ENCODE measurements around the gene PLEKHG2. TPM values are rescaled to one million over a fixed set of nuclear protein-coding genes. Genes with fewer than 3 reads are reported as not detected.

The PLEKHG2 gene
- total and polyA plus RNA-seq, 2 experiments from 2014 or later: 25.3 to 34.0 TPM

GRCh38 chr19:39411832-39412099 lies 703 bp upstream of the PLEKHG2 start:
- DNase-seq (ENCODE audit: low spot score): peak; percentile 95
- Histone ChIP-seq H3K4me1 (ENCODE audit: insufficient read depth) (peaks cover 18% of the 10 kb centered on the region), H3K9me3 (ENCODE audit: low read depth) (no peaks in the 10 kb centered on the region), H3K4me2 (peak overlapping the region; percentile 85), H3K9me2 (replicated peaks; ENCODE audit: insufficient read depth) (no peaks in the 10 kb centered on the region), H3K79me2 (peaks cover 61% of the 10 kb centered on the region), H3K27ac (peak overlapping the region; percentile 100), H2AFZ (no peak overlapping the region), H3K36me3 (replicated peaks; ENCODE audit: insufficient read depth, low read depth) (no peaks in the 10 kb centered on the region), H3K4me3 (no peak overlapping the region), H4K20me1 (ENCODE audit: insufficient read depth, poor library complexity, severe bottlenecking) (peaks cover 20% of the 10 kb centered on the region), H3K27me3 (no peaks in the 10 kb centered on the region)
- WGBS (ENCODE audit: low lambda C conversion rate, missing lambda C conversion rate): 1% methylated on average over 7 of the region's 7 CpGs
- TF ChIP-seq EZH2phosphoT487 (IDR thresholded peaks at IDR 0.05; ENCODE audit: low read depth, severe bottlenecking, unreplicated experiment) (no peak), EZH2 (IDR thresholded peaks at IDR 0.05; ENCODE audit: borderline replicate concordance) (no peak)
- TF ChIP-seq, protein P1, sequence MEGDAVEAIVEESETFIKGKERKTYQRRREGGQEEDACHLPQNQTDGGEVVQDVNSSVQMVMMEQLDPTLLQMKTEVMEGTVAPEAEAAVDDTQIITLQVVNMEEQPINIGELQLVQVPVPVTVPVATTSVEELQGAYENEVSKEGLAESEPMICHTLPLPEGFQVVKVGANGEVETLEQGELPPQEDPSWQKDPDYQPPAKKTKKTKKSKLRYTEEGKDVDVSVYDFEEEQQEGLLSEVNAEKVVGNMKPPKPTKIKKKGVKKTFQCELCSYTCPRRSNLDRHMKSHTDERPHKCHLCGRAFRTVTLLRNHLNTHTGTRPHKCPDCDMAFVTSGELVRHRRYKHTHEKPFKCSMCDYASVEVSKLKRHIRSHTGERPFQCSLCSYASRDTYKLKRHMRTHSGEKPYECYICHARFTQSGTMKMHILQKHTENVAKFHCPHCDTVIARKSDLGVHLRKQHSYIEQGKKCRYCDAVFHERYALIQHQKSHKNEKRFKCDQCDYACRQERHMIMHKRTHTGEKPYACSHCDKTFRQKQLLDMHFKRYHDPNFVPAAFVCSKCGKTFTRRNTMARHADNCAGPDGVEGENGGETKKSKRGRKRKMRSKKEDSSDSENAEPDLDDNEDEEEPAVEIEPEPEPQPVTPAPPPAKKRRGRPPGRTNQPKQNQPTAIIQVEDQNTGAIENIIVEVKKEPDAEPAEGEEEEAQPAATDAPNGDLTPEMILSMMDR (IDR thresholded peaks at IDR 0.05; ENCODE audit: poor library complexity): peak; percentile 95

GRCh38 chr19:39412867-39413271 lies 400 bp downstream of the PLEKHG2 start:
- Histone ChIP-seq H3K9me3 (ENCODE audit: low read depth) (no peaks in the 10 kb centered on the region), H3K27ac (peak overlapping the region; percentile 99), H3K36me3 (replicated peaks; ENCODE audit: insufficient read depth, low read depth) (no peaks in the 10 kb centered on the region), H3K4me2 (peak overlapping the region; percentile 91), H2AFZ (peak overlapping the region; percentile 72), H3K27me3 (no peaks in the 10 kb centered on the region), H4K20me1 (ENCODE audit: insufficient read depth, poor library complexity, severe bottlenecking) (peaks cover 9% of the 10 kb centered on the region), H3K79me2 (peaks cover 53% of the 10 kb centered on the region), H3K4me1 (ENCODE audit: insufficient read depth) (peaks cover 18% of the 10 kb centered on the region), H3K4me3 (peak overlapping the region; percentile 59), H3K9me2 (replicated peaks; ENCODE audit: insufficient read depth) (no peaks in the 10 kb centered on the region)
- 1% methylated on average over 24 of the region's 24 CpGs for WGBS (ENCODE audit: low lambda C conversion rate, missing lambda C conversion rate)
- no peak for DNase-seq (ENCODE audit: low spot score)
- TF ChIP-seq, protein P1 (IDR thresholded peaks at IDR 0.05; ENCODE audit: poor library complexity): no peak
- TF ChIP-seq EZH2 (IDR thresholded peaks at IDR 0.05; ENCODE audit: borderline replicate concordance) (no peak), EZH2phosphoT487 (IDR thresholded peaks at IDR 0.05; ENCODE audit: low read depth, severe bottlenecking, unreplicated experiment) (no peak)

DNA sequence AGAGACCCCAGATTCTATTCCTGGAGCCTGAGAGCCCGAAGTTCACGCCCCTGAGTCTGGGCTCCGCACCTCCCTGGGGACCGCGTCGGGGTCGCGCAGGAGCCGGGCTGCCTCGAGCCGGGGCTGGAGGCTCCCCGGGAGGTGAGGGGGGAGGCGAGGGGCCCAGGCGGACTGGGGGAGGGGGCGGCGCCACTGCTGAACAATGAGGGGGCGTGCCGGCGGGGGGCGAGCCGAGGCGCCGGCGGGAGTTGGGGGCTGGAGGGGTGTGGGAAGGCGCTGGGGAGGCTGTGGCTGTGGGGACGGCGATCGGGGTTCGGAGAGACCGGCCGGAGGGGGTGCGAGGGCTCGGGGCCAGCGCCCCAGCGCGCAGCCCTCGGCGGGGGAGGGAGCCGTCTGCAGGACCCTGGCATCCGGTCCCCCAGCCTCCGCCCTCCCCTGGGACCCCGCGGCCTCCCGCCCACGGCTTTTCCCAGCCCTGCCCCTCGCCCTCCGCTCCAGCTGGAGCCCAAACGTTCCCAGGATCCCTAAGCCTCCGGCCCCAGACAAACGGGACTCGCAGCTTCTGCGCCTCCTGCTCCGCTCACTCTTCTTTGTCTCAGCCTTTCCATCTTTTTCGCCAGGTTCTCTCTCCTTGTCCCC lies 922 bp downstream of the PLEKHG2 start:
- Histone ChIP-seq H3K4me2 (peak overlapping the region; percentile 91), H3K27ac (peak overlapping the region; percentile 99), H3K36me3 (replicated peaks; ENCODE audit: insufficient read depth, low read depth) (no peaks in the 10 kb centered on the region), H3K27me3 (no peaks in the 10 kb centered on the region), H3K9me2 (replicated peaks; ENCODE audit: insufficient read depth) (no peaks in the 10 kb centered on the region), H2AFZ (peak overlapping the region; percentile 72), H3K79me2 (peaks cover 47% of the 10 kb centered on the region), H3K4me3 (peak overlapping the region; percentile 59), H3K4me1 (ENCODE audit: insufficient read depth) (peaks cover 18% of the 10 kb centered on the region), H4K20me1 (ENCODE audit: insufficient read depth, poor library complexity, severe bottlenecking) (peaks cover 6% of the 10 kb centered on the region), H3K9me3 (ENCODE audit: low read depth) (no peaks in the 10 kb centered on the region)
- TF ChIP-seq, protein P1 (IDR thresholded peaks at IDR 0.05; ENCODE audit: poor library complexity): no peak
- TF ChIP-seq EZH2 (IDR thresholded peaks at IDR 0.05; ENCODE audit: borderline replicate concordance): no peak
- TF ChIP-seq EZH2phosphoT487 (IDR thresholded peaks at IDR 0.05; ENCODE audit: low read depth, severe bottlenecking, unreplicated experiment): no peak
- peak; percentile 85 for DNase-seq (ENCODE audit: low spot score)
- under 1% methylated on average over 15 of the region's 54 CpGs for WGBS (ENCODE audit: low lambda C conversion rate, missing lambda C conversion rate)
